ENCODE data around the gene ENAH.

DNA sequence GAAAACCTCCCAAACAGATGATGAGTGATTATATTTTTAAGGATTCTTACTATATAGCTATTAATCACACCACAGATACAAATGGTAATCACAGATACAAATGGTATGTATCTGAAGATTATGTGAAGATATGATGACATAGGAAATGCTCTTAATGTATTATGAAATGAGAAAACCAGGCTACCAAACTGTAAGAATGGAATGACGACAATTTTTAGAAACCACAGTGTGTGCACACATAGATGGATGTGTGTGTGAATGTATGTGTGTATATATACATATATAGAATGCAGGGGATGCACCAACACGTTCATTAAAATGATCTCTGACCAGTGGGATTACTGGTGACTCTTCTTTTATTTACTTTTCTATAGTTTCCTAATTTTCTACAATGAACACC is 21.5 kb upstream of the ENAH start:
- TF ChIP-seq, protein P1, sequence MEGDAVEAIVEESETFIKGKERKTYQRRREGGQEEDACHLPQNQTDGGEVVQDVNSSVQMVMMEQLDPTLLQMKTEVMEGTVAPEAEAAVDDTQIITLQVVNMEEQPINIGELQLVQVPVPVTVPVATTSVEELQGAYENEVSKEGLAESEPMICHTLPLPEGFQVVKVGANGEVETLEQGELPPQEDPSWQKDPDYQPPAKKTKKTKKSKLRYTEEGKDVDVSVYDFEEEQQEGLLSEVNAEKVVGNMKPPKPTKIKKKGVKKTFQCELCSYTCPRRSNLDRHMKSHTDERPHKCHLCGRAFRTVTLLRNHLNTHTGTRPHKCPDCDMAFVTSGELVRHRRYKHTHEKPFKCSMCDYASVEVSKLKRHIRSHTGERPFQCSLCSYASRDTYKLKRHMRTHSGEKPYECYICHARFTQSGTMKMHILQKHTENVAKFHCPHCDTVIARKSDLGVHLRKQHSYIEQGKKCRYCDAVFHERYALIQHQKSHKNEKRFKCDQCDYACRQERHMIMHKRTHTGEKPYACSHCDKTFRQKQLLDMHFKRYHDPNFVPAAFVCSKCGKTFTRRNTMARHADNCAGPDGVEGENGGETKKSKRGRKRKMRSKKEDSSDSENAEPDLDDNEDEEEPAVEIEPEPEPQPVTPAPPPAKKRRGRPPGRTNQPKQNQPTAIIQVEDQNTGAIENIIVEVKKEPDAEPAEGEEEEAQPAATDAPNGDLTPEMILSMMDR (IDR thresholded peaks at IDR 0.05 in 8 of 11, conservative IDR thresholded peaks at IDR 0.05 in 3 of 11): no peak
- TF ChIP-seq POLR2AphosphoS5 (IDR thresholded peaks at IDR 0.05): no peak
